Hepatocyte (in vitro differentiated cells): ENCODE measurements around the gene TRMT44.

Source experiments
- CTCF ChIP-seq: fragments of 200-600 bp; sonication (generic); IDR thresholded peaks from 2 replicates; pipeline ENCODE4 v1.5.1; 2016; ENCODE audit warnings: antibody characterized with exemption, mild to moderate bottlenecking; ENCODE audit not compliant: poor library complexity
- EZH2 ChIP-seq: fragments of 200-600 bp; sonication (generic); IDR thresholded peaks from 2 replicates; pipeline ENCODE4 v1.6.1; 2016; ENCODE audit warnings: antibody characterized with exemption, mild to moderate bottlenecking, borderline replicate concordance
- EZH2phosphoT487 ChIP-seq: fragments of 200-600 bp; sonication (generic); IDR thresholded peaks from one replicate; pipeline ENCODE4 v1.6.1; 2018; ENCODE audit warnings: antibody characterized with exemption, mild to moderate bottlenecking, low read depth, moderate library complexity; ENCODE audit not compliant: unreplicated experiment, severe bottlenecking

- TF ChIP-seq EZH2 (no peak), EZH2phosphoT487 (no peak), CTCF (no peak)
Measured at GRCh38 chr4:8440492-8441311, at the start of gene TRMT44, which contains the start of gene ACOX3.
